Fibroblast of mammary gland (primary cell): ENCODE results near the gene RAB10.

Experiments
- DNase-seq: peaks from one replicate; pipeline ENCODE4 v3.0.0-alpha.2; 2010; ENCODE audit warnings: low read depth
- H3K4me3 ChIP-seq: 2 replicates; pipeline ENCODE4 v1.5.1; 2011; ENCODE audit warnings: low read depth, mild to moderate bottlenecking, low read length, moderate library complexity; ENCODE audit not compliant: control insufficient read depth
- TF ChIP-seq, protein P1 (sequence below): conservative IDR thresholded peaks from 2 replicates; pipeline ENCODE4 v1.5.1; 2011; ENCODE audit warnings: low read depth, low read length, inconsistent platforms; ENCODE audit not compliant: control insufficient read depth, insufficient read depth

The RAB10 gene

DNA sequence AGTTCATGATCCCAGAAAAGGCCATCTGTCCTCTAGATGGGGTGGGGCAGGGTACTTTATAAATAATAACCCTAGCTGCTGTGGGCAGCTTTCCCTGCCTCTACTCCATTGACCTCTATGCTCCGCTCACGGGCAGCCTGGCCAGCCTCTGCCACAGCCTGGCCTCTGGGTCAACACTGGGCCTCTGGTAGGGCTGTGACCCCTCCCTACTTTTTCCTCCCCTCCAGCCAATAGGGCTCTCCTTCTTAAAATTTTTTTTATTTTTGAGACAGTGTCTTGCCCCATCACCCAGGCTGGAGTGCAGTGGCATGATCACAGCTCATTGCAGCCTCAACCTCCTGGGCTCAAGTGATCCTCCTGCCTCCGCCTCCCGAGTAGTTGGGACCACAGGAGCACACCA lies 134.9 kb downstream of the RAB10 start:
- DNase-seq, result no peak
- no peak overlapping the region for H3K4me3 ChIP-seq
- TF ChIP-seq, protein P1, sequence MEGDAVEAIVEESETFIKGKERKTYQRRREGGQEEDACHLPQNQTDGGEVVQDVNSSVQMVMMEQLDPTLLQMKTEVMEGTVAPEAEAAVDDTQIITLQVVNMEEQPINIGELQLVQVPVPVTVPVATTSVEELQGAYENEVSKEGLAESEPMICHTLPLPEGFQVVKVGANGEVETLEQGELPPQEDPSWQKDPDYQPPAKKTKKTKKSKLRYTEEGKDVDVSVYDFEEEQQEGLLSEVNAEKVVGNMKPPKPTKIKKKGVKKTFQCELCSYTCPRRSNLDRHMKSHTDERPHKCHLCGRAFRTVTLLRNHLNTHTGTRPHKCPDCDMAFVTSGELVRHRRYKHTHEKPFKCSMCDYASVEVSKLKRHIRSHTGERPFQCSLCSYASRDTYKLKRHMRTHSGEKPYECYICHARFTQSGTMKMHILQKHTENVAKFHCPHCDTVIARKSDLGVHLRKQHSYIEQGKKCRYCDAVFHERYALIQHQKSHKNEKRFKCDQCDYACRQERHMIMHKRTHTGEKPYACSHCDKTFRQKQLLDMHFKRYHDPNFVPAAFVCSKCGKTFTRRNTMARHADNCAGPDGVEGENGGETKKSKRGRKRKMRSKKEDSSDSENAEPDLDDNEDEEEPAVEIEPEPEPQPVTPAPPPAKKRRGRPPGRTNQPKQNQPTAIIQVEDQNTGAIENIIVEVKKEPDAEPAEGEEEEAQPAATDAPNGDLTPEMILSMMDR, result no peak

DNA sequence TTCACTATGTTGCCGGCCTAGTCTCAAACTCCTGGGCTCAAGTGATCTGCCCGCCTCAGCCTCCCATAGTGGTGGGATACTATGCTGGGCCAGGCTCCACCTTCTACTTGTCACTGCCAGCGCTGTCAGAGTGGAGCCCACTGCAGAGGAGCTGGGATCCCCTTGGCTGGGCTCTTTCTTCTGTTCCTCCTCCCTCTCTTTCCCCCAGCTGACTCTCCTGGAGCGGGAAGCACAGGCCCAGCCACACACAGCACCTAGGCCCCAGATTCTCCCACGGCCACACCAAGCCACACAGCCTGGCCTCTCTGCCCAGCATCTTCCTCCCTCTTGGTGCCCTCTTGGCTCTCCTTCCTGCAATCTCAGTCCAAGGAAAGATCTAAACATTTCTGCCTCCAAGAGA lies 135.3 kb downstream of the RAB10 start:
- TF ChIP-seq, protein P1, result no peak
- no peak for DNase-seq
- no peak overlapping the region for H3K4me3 ChIP-seq

DNA sequence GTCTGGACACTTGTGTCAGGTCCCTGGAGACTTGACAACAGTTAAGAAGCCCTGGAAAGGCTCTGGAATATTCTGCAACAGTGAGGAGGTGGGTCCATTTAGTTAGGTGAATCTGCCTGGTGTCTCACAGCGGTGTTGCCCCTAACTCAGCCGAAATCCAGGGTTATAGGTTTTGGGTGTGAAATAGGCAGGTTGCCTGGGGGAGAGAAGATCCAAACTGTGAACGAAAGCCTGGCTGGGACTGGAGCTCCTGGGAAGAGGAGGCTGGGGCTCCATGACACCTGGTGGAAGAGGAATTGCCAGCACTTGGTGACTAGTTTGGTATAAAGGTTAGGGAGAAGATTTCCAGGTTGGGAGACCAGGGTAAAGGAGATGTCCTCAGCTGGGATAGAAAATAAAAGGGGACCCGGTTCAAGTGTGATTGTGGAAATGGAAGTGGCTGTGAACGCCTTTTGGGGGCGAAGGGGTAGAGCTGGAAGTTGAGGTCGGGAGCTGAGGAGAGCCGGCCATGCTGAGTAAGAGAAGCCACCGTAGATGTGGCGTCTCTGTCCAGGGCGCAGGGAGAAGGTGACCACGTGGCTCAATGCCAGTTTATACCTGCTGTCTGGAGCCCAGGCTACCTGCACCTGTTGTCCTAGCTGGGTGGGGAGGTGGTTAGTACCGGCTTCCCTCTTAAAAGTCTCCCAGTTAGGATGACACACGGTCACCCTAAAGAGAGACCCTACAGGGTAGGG lies 136.0 kb downstream of the RAB10 start:
- no peak for DNase-seq
- TF ChIP-seq, protein P1, result no peak
- H3K4me3 ChIP-seq, result no peak overlapping the region

DNA sequence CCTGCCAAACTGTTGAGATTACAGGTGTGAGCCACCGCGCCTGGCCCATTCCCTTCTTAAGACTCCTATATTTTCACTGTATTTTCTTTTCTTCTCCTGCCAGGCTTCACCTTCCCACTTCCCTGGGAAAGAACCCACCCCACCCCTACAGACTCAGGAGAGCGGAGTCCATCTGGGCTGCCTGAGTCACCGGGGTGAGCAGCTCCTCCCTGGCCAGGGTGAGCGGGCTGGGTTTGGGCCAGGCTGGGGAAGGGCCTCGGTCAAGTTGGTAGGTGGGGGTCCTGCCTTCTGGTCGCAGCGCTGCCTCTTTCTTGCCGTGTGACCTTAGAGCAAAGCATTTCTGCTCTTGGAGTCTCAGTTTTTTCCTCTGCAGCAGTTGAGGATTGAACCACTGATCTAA lies 136.9 kb downstream of the RAB10 start:
- H3K4me3 ChIP-seq, result no peak overlapping the region
- no peak for DNase-seq
- TF ChIP-seq, protein P1, result no peak

DNA sequence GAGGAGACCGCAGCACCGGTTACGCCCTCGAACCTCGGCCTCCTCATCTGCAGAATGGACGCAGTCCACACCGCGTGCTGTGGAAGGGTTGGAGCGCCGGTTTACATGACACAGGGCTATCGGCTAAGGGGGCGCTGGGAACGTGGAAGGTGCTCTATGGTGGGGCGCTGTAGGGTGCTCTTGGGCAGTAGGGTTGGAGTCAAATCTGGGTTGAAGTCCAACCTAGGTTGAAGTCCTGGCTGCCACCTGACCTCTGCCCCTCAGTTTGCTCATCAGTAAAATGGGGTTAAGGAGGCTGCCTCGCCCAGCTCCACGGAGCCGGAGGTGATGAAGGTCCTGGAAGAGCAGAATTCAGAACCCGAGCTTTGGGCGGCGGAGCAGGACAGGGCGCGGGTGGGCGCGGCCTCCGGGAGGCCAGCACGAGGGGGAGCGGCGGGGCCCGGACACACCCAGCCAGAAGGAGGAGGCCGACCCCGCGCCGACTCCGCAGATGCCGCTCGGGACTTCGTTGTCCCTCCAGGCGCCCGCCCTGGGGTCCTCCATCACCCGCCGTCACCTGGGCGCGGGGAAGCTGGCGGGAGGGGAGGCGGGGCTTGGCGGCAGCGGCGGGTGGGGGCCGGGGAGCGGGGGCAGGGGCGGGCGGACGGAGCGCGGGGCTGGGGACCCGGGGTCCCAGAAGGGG lies 138.4 kb downstream of the RAB10 start:
- TF ChIP-seq, protein P1, result no peak
- no peak overlapping the region for H3K4me3 ChIP-seq
- DNase-seq, result no peak

DNA sequence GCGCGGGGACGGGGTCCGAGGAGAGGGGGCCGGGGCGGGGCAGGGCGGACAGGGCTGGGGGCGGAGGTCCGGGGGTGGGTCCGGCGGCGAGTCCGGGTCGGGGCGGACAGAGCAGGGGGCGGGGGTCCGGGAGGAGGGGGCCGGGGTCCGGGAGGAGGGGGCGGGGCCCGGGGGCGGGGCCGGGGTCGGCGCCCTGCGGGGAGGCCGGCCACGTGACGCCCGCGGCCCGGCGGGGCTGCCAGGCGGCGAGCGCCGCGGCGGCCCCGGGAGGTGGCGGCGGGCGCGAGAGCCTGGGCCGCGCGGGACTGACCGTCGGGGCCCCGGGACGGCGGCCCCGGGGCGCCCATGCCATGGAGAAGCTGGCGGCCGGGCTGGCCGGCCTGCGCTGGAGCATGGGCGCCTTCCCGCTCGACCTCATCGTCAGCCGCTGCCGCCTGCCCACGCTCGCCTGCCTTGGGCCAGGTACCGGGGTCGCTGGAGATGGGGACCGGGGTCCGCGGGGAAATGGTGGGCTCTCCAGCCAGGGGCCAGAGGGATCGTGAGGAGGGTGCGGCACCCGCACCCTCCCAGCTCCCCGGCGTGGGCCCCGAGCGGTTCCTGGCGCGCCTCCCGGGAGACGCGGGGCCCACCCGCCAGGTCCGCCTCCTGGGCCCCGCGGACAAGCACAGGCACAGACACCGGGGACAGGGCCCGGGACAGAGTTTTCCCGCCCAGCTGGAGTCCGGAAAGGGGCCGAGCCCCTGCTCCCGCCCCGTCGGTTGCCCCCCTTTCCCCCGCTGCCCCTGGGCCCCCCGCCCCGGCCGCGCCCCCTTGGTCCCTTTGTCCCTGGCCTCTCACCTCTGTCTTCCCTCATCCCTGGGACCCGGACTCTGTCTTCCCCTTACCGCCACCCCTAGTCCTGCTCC lies 139.2 kb downstream of the RAB10 start, which contains the start of gene GAREM2:
Gene GAREM2 (plus strand): TSS at position 218 of the 905 bp plus-strand sequence. CDS start 133 bp downstream, at position 351.
- TF ChIP-seq, protein P1, result no peak
- no peak for DNase-seq
- H3K4me3 ChIP-seq, result peak within 1 kb of the TSS; percentile 15
